Smooth muscle cell (in vitro differentiated cells): ENCODE measurements around the gene FZR1. TPM values are rescaled to one million over a fixed set of nuclear protein-coding genes. Genes with fewer than 3 reads are reported as not detected.
"Not testable (repeated sequence)": the region's sequence is repeated elsewhere in the genome, so short reads cannot be mapped to it uniquely, and the experiment has no call there.

Experiments used
- DNase-seq: peaks from one replicate; lab custom pipeline; 2025; ENCODE audit not compliant: unreplicated experiment; lab: John Stamatoyannopoulos, UW
- H2AFZ ChIP-seq: fragments of 200-600 bp; sonication (generic); 2 replicates; pipeline ENCODE4 v1.6.0; 2016; ENCODE audit warnings: antibody characterized with exemption, low read depth, mild to moderate bottlenecking
- H3F3A ChIP-seq: fragments of 200-600 bp; sonication (generic); 2 replicates; pipeline ENCODE4 v1.6.0; 2017; ENCODE audit warnings: antibody characterized with exemption, low read depth
- H3K27ac ChIP-seq: fragments of 200-600 bp; sonication (generic); 2 replicates; pipeline ENCODE4 v1.5.1; 2016; ENCODE audit warnings: low read depth, mild to moderate bottlenecking
- H3K27me3 ChIP-seq: fragments of 200-600 bp; sonication (generic); 2 replicates; pipeline ENCODE4 v1.6.1; 2016; ENCODE audit warnings: low read depth, mild to moderate bottlenecking
- H3K36me3 ChIP-seq: fragments of 200-600 bp; sonication (generic); 2 replicates; pipeline ENCODE4 v1.5.1; 2016; ENCODE audit warnings: low read depth
- H3K4me1 ChIP-seq: fragments of 200-600 bp; sonication (generic); 2 replicates; pipeline ENCODE4 v1.5.1; 2016; ENCODE audit warnings: low read depth
- H3K4me2 ChIP-seq: fragments of 200-600 bp; sonication (generic); 2 replicates; pipeline ENCODE4 v1.6.0; 2016; ENCODE audit warnings: mild to moderate bottlenecking
- H3K4me3 ChIP-seq: fragments of 200-600 bp; sonication (generic); 2 replicates; pipeline ENCODE4 v1.5.1; 2016; ENCODE audit warnings: mild to moderate bottlenecking
- H3K79me2 ChIP-seq: fragments of 200-600 bp; sonication (generic); 2 replicates; pipeline ENCODE4 v1.6.0; 2016; ENCODE audit warnings: low read depth, mild to moderate bottlenecking
- H3K9ac ChIP-seq: fragments of 200-600 bp; sonication (generic); 2 replicates; pipeline ENCODE4 v1.6.0; 2016; ENCODE audit warnings: low read depth
- H3K9me3 ChIP-seq: fragments of 200-600 bp; sonication (generic); replicated peaks from 2 replicates; pipeline ENCODE4 v1.5.1; 2016; ENCODE audit warnings: low read depth
- H4K20me1 ChIP-seq: fragments of 200-600 bp; sonication (generic); 2 replicates; pipeline ENCODE4 v1.6.0; 2016; ENCODE audit warnings: low read depth
- CTCF ChIP-seq: fragments of 200-600 bp; sonication (generic); IDR thresholded peaks from 2 replicates; pipeline ENCODE4 v1.5.1; 2017; ENCODE audit warnings: borderline replicate concordance, mild to moderate bottlenecking, antibody characterized with exemption; ENCODE audit not compliant: insufficient read depth, poor library complexity, severe bottlenecking
- WGBS: methylation state at CpG from one replicate; pipeline ENCODE4 v1.1.7; 2016; ENCODE audit warnings: low lambda C conversion rate; 5-methylcytosine and 5-hydroxymethylcytosine counted together
- polyA plus RNA-seq: library from polyadenylated mRNA; unstranded; fragments of >200 nt; fragmentation: Nextera tagmentation; extraction: Ambion mirVana; gene quantifications from 2 replicates; pipeline ENCODE4 v1.2.1, GENCODE V29; 2016
- total RNA-seq: library from RNA; depleted of rRNA; stranded (reverse); fragments of >200 nt; gene quantifications from 2 replicates; pipeline ENCODE4 v1.2.3, GENCODE V29; 2014

FZR1 gene
- total and polyA plus RNA-seq, 2 experiments from 2014 or later, result 16.3 to 49.7 TPM

GRCh38 chr19:3565139-3565538 is 59.0 kb downstream of the FZR1 start:
- no peak overlapping the region for H3K4me3 ChIP-seq
- peak overlapping the region; percentile 80 for H3K27ac ChIP-seq
- H3K9me3 ChIP-seq, result no peaks in the 10 kb centered on the region
- H3K4me1 ChIP-seq, result no peaks in the 10 kb centered on the region
- no peak overlapping the region for H3K9ac ChIP-seq
- no peaks in the 10 kb centered on the region for H3F3A ChIP-seq
- peak; percentile 18 for DNase-seq
- H3K36me3 ChIP-seq, result no peaks in the 10 kb centered on the region
- no peaks in the 10 kb centered on the region for H3K79me2 ChIP-seq
- H3K4me2 ChIP-seq, result no peak overlapping the region
- no peaks in the 10 kb centered on the region for H3K27me3 ChIP-seq
- H4K20me1 ChIP-seq, result no peaks in the 10 kb centered on the region
- H2AFZ ChIP-seq, result no peak overlapping the region
- no peak for TF ChIP-seq CTCF
- 38% methylated on average over 19 of the region's 19 CpGs for WGBS

- not testable (repeated sequence) for H2AFZ ChIP-seq, H3K27ac ChIP-seq, DNase-seq, H3K9ac ChIP-seq, H3K36me3 ChIP-seq, H3K4me1 ChIP-seq, H3K4me2 ChIP-seq, H3K27me3 ChIP-seq, H3K79me2 ChIP-seq, H3K9me3 ChIP-seq, H3F3A ChIP-seq, H3K4me3 ChIP-seq
- peaks cover 13% of the 10 kb centered on the region for H4K20me1 ChIP-seq
- WGBS, result 96% methylated on average over 11 of the region's 11 CpGs
These were observed 63.9 kb downstream of the FZR1 start for GRCh38 chr19:3570042-3570441.

GRCh38 chr19:3570606-3571011 is 64.5 kb downstream of the FZR1 start:
- H3K27ac ChIP-seq, result no peak overlapping the region
- H3K9ac ChIP-seq, result no peak overlapping the region
- TF ChIP-seq CTCF, result no peak
- H3K36me3 ChIP-seq, result no peaks in the 10 kb centered on the region
- DNase-seq, result no peak
- peaks cover 4% of the 10 kb centered on the region for H3K4me1 ChIP-seq
- H3F3A ChIP-seq, result peaks cover 6% of the 10 kb centered on the region
- H2AFZ ChIP-seq, result no peak overlapping the region
- no peak overlapping the region for H3K4me3 ChIP-seq
- H3K4me2 ChIP-seq, result no peak overlapping the region
- peaks cover 19% of the 10 kb centered on the region for H4K20me1 ChIP-seq
- WGBS, result 88% methylated on average over 7 of the region's 7 CpGs
- no peaks in the 10 kb centered on the region for H3K27me3 ChIP-seq
- no peaks in the 10 kb centered on the region for H3K79me2 ChIP-seq
- H3K9me3 ChIP-seq, result no peaks in the 10 kb centered on the region

GRCh38 chr19:3572132-3572854 is 66.2 kb downstream of the FZR1 start:
- peak overlapping the region; percentile 71 for H3K9ac ChIP-seq
- WGBS, result 7% methylated on average over 44 of the region's 48 CpGs
- H3K9me3 ChIP-seq, result no peaks in the 10 kb centered on the region
- peak; percentile 95 for DNase-seq
- peak overlapping the region; percentile 97 for H2AFZ ChIP-seq
- no peaks in the 10 kb centered on the region for H3K36me3 ChIP-seq
- peaks cover 28% of the 10 kb centered on the region for H4K20me1 ChIP-seq
- H3K4me3 ChIP-seq, result peak overlapping the region; percentile 95
- TF ChIP-seq CTCF, result no peak
- H3K4me1 ChIP-seq, result peaks cover 14% of the 10 kb centered on the region
- H3K79me2 ChIP-seq, result no peaks in the 10 kb centered on the region
- no peaks in the 10 kb centered on the region for H3K27me3 ChIP-seq
- H3K4me2 ChIP-seq, result peak overlapping the region; percentile 94
- no peak overlapping the region for H3K27ac ChIP-seq
- H3F3A ChIP-seq, result peaks cover 13% of the 10 kb centered on the region
